K562 (cell line): Measurements from ENCODE around the gene BARHL2.

ENCODE experiments used
- ATF7 ChIP-seq: fragments of 450-650 bp; IDR thresholded peaks from 2 replicates; pipeline ENCODE4 v1.7.1; 2014; ENCODE audit warnings: mild to moderate bottlenecking, moderate library complexity
- ETS1 ChIP-seq: conservative IDR thresholded peaks from 2 replicates; pipeline ENCODE4 v1.6.1; 2011; ENCODE audit warnings: low read depth, mild to moderate bottlenecking, low read length; ENCODE audit not compliant: control insufficient read depth
- EWSR1 ChIP-seq: fragments of 450-650 bp; IDR thresholded peaks from 2 replicates; pipeline ENCODE4 v1.6.1; 2018; ENCODE audit warnings: borderline replicate concordance, mild to moderate bottlenecking, low read depth, moderate library complexity; ENCODE audit not compliant: partially characterized antibody
- KDM5B ChIP-seq: fragments of 200-600 bp; sonication (generic); IDR thresholded peaks from 2 replicates; pipeline ENCODE4 v1.6.1; 2012; ENCODE audit warnings: low read depth, mild to moderate bottlenecking, moderate library complexity, low read length, control low read depth, inconsistent platforms; ENCODE audit not compliant: insufficient replicate concordance
- ZNF224 ChIP-seq: sonication (generic); formaldehyde crosslinking; IDR thresholded peaks from 2 replicates; pipeline ENCODE4 v1.8.0; 2022; ENCODE audit warnings: mild to moderate bottlenecking, missing genetic modification reagents
- ZNF408 ChIP-seq: fragments of 250-450 bp; sonication (Bioruptor Pico); IDR thresholded peaks from 2 replicates; pipeline ENCODE4 v1.4.0; 2020; ENCODE audit warnings: low read depth, mild to moderate bottlenecking, moderate library complexity
- ZNF57 ChIP-seq: fragments of 450-650 bp; formaldehyde crosslinking; IDR thresholded peaks from 2 replicates; pipeline ENCODE4 v1.4.0; 2020; ENCODE audit warnings: mild to moderate bottlenecking, moderate library complexity
- TF ChIP-seq, protein P1 (sequence below): sonication (generic); formaldehyde crosslinking; IDR thresholded peaks from 2 replicates; pipeline ENCODE4 v1.5.0; 2020; ENCODE audit warnings: missing genetic modification reagents

DNA sequence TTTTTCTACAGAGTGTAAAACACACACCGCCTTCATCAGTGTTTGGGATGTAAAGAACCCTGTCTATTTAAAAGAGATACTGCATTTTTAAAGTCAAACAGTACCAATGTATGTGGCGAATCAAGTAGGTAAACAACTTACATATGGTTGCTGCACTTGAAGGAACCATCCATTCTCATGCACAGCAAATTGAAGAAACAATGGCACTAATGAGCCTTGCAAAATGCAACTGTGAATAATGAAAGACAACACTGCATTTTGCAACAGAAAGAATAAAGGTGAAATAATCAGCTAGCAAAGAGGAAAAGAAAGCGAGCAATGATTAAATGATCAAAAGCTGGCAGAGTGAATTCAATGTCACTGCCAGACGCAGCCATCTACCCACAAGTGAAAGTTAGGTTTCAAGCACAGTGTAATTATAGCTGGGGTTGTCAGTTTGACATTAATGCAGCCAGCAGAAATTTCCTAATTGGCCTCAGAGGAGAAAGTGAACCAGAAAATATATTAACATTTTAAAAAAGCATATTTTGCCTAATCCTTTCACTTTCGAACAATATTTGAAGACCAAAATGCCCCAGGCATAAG lies 10.9 kb upstream of the BARHL2 start:
- TF ChIP-seq ZNF224 (CRISPR knock-in tag) (no peak), KDM5B (no peak), ZNF408 (CRISPR knock-in tag) (no peak), ATF7 (no peak), ZNF57 (CRISPR knock-in tag) (no peak), EWSR1 (no peak), ETS1 (no peak)
- TF ChIP-seq, protein P1, sequence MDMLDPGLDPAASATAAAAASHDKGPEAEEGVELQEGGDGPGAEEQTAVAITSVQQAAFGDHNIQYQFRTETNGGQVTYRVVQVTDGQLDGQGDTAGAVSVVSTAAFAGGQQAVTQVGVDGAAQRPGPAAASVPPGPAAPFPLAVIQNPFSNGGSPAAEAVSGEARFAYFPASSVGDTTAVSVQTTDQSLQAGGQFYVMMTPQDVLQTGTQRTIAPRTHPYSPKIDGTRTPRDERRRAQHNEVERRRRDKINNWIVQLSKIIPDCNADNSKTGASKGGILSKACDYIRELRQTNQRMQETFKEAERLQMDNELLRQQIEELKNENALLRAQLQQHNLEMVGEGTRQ (CRISPR knock-in tag), result no peak
